RWPE2 (cell line): ENCODE measurements around the gene FAM222B.

Experiments
- ATAC-seq: fragments of 200-7000 bp; cut with Tn5 transposase; 3 replicates; pipeline ENCODE4 v1.9.1; 2021; ENCODE audit warnings: low read depth
- DNase-seq: peaks from one replicate; pipeline ENCODE4 v3.0.0-alpha.2; 2020; ENCODE audit warnings: low spot score
- H3K27ac ChIP-seq: fragments of 450-650 bp; 2 replicates; pipeline ENCODE4 v1.5.1; 2017; ENCODE audit warnings: mild to moderate bottlenecking; ENCODE audit not compliant: poor library complexity, severe bottlenecking
- H3K27me3 ChIP-seq: fragments of 250-450 bp; sonication (Bioruptor Pico); 2 replicates; pipeline ENCODE4 v1.5.1; 2021; ENCODE audit warnings: mild to moderate bottlenecking, moderate library complexity; ENCODE audit not compliant: insufficient read depth, poor library complexity, severe bottlenecking
- H3K36me3 ChIP-seq: fragments of 250-450 bp; sonication (Bioruptor Pico); 2 replicates; pipeline ENCODE4 v1.5.1; 2020; ENCODE audit warnings: low read depth, mild to moderate bottlenecking, moderate library complexity
- H3K4me1 ChIP-seq: fragments of 250-450 bp; sonication (Bioruptor Pico); 2 replicates; pipeline ENCODE4 v1.5.1; 2021; ENCODE audit warnings: mild to moderate bottlenecking, moderate library complexity; ENCODE audit not compliant: insufficient read depth, poor library complexity, severe bottlenecking
- H3K4me3 ChIP-seq: fragments of 250-450 bp; sonication (Bioruptor Pico); 2 replicates; pipeline ENCODE4 v1.5.1; 2021; ENCODE audit warnings: mild to moderate bottlenecking, moderate library complexity; ENCODE audit not compliant: severe bottlenecking
- H3K9me3 ChIP-seq: fragments of 250-450 bp; sonication (Bioruptor Pico); 2 replicates; pipeline ENCODE4 v1.5.1; 2021; ENCODE audit warnings: mild to moderate bottlenecking, moderate library complexity; ENCODE audit not compliant: severe bottlenecking
- TF ChIP-seq, protein P1 (sequence below): fragments of 450-650 bp; IDR thresholded peaks from one replicate; pipeline ENCODE4 v1.5.1; 2017; ENCODE audit warnings: mild to moderate bottlenecking, moderate library complexity; ENCODE audit not compliant: poor library complexity, severe bottlenecking

The FAM222B gene

DNA sequence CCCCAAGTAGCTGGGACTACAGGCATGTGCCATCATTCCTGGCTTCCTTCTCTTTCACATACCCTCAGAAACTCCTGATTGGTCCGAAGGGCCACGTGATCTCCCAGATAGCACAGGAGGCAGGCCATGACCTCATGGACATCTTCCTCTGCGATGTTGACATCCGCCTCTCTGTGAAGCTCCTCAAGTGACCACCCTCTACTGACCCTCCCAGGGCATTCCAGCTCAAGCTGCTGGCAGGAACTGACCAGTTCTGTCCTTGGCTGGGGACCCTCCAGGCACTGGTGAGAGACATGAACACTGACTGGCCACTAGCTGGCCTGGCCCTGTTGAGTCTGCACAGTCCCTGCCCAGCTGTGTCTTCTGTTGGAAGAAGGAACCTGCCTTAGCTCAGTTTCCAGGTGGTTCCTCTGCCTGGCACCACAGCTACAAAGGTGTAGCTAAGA is 17.8 kb upstream of the FAM222B start:
- Histone ChIP-seq H3K4me3 (no peak overlapping the region), H3K4me1 (no peaks in the 10 kb centered on the region), H3K36me3 (peaks cover 43% of the 10 kb centered on the region), H3K27ac (no peak overlapping the region), H3K9me3 (no peaks in the 10 kb centered on the region), H3K27me3 (no peaks in the 10 kb centered on the region)
- DNase-seq, result no peak
- ATAC-seq, result 0 out of 3 replicates have a peak, but pooled peaks have one; percentile 19
- TF ChIP-seq, protein P1, sequence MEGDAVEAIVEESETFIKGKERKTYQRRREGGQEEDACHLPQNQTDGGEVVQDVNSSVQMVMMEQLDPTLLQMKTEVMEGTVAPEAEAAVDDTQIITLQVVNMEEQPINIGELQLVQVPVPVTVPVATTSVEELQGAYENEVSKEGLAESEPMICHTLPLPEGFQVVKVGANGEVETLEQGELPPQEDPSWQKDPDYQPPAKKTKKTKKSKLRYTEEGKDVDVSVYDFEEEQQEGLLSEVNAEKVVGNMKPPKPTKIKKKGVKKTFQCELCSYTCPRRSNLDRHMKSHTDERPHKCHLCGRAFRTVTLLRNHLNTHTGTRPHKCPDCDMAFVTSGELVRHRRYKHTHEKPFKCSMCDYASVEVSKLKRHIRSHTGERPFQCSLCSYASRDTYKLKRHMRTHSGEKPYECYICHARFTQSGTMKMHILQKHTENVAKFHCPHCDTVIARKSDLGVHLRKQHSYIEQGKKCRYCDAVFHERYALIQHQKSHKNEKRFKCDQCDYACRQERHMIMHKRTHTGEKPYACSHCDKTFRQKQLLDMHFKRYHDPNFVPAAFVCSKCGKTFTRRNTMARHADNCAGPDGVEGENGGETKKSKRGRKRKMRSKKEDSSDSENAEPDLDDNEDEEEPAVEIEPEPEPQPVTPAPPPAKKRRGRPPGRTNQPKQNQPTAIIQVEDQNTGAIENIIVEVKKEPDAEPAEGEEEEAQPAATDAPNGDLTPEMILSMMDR, result no peak

DNA sequence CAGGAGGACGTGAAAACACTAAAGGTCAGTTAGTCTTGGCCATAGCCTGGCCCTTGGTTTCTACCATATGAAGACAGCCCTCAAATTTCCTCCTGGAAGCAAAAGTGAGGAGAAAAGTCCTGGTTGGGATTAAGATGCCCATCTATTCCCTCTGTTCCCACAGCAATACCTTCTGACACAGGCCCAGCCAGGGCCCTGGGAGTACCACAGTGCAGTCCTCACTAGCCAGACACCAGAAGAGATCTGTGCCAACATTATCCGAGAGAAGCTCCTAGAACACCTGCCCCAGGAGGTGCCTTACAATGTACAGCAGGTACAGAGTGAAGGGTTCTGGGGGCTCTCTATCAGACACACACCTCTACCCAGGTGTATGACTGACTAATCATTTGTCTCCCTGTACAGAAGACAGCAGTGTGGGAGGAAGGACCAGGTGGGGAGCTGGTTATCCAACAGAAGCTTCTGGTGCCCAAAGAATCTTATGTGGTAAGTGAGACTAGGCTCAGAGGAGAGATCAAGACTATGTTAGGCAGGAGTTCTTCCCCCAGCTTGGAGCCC is 16.3 kb upstream of the FAM222B start:
- Histone ChIP-seq H3K27me3 (no peaks in the 10 kb centered on the region), H3K36me3 (peaks cover 43% of the 10 kb centered on the region), H3K27ac (no peak overlapping the region), H3K4me1 (peaks cover 3% of the 10 kb centered on the region), H3K9me3 (no peaks in the 10 kb centered on the region), H3K4me3 (no peak overlapping the region)
- no peak for DNase-seq
- no peak for ATAC-seq
- TF ChIP-seq, protein P1, result no peak

DNA sequence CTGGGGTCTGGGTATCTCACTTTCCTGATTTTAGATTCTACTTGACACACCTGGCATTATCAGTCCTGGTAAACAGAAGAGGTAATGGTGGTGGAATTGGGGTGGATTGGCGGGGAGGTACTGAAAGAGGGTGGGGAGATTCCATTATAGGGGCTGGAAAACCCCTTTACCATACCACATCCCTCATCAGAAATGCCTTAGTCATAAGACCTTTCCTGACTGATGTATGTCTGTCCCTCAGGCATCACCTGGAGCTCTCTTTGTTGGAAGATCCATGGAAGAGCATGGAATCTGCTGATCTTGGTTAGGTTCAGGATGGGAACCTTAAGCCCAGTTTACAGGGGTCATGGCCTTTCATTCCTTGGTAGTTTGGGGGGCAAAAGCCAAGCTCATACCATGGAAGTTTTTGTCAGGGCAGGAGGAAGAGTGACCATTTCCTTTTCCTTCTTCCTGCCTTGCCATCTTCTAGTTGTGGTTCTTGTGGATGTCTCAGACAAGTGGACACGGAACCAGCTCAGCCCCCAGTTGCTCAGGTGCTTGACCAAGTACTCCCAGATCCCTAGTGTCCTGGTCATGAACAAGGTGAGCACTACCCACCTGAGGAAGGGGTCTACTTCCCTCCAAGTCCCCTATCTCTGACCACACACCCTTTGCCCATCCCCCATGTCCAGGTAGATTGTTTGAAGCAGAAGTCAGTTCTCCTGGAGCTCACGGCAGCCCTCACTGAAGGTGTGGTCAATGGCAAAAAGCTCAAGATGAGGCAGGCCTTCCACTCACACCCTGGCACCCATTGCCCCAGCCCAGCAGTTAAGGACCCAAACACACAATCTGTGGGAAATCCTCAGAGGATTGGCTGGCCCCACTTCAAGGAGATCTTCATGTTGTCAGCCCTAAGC is 15.6 kb upstream of the FAM222B start:
- H3K27me3 ChIP-seq, result no peaks in the 10 kb centered on the region
- H3K27ac ChIP-seq, result no peak overlapping the region
- peaks cover 3% of the 10 kb centered on the region for H3K4me1 ChIP-seq
- DNase-seq, result no peak
- no peak overlapping the region for H3K4me3 ChIP-seq
- no peak for ATAC-seq
- TF ChIP-seq, protein P1, result no peak
- H3K36me3 ChIP-seq, result peaks cover 43% of the 10 kb centered on the region
- no peaks in the 10 kb centered on the region for H3K9me3 ChIP-seq

DNA sequence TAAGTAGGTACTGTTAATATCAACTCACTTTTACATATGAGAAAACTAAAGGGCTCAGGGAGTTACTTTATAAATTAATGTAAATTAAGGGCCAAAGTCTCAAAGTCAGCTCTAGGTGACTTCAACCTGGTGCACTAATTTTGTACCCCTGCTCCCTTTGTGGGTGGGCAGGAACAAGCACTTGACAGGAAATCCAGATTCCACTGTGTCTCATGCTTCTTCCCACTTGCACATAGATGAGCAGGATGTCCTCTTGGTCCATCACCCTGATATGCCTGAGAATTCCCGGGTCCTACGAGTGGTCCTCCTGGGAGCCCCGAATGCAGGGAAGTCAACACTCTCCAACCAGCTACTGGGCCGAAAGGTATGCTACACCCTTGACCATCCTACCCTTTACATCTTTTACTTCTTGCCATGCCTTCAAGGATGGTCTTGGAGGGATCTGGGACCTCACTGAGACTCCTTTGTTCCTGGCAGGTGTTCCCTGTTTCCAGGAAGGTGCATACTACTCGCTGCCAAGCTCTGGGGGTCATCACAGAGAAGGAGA is 13.5 kb upstream of the FAM222B start:
- no peak for ATAC-seq
- H3K9me3 ChIP-seq, result no peaks in the 10 kb centered on the region
- no peak for DNase-seq
- H3K36me3 ChIP-seq, result peaks cover 43% of the 10 kb centered on the region
- H3K27ac ChIP-seq, result no peak overlapping the region
- peaks cover 3% of the 10 kb centered on the region for H3K4me1 ChIP-seq
- H3K27me3 ChIP-seq, result no peaks in the 10 kb centered on the region
- TF ChIP-seq, protein P1, result no peak
- peak overlapping the region; percentile 54 for H3K4me3 ChIP-seq
